Measurements from ENCODE around the gene VTI1A. TPM values are rescaled to one million over a fixed set of nuclear protein-coding genes. Genes with fewer than 3 reads are reported as not detected.

Gene VTI1A
- total and polyA plus RNA-seq, 2 experiments from 2014 or later: 26.8 to 31.0 TPM

GRCh38 chr10:112421731-112422130, 25.3 kb upstream of the VTI1A start:
- Histone ChIP-seq H2AFZ (no peak overlapping the region), H3K4me3 (no peak overlapping the region), H3K4me1 (ENCODE audit: insufficient read depth) (no peaks in the 10 kb centered on the region), H3K4me2 (no peak overlapping the region), H3K36me3 (ENCODE audit: insufficient read depth) (no peaks in the 10 kb centered on the region), H3K79me2 (replicated peaks; ENCODE audit: insufficient read depth) (no peaks in the 10 kb centered on the region), H4K20me1 (replicated peaks; ENCODE audit: insufficient read depth) (no peaks in the 10 kb centered on the region), H3K27ac (ENCODE audit: low read depth) (no peak overlapping the region), H3F3A (replicated peaks; ENCODE audit: low read depth) (no peaks in the 10 kb centered on the region), H3K27me3 (ENCODE audit: insufficient read depth) (no peaks in the 10 kb centered on the region), H3K9me2 (ENCODE audit: insufficient read depth) (no peaks in the 10 kb centered on the region)
- Mint-ChIP-seq H3K36me3 (ENCODE audit: low read depth) (no peaks in the 10 kb centered on the region), H3K27ac (no peak overlapping the region), H3K4me1 (no peaks in the 10 kb centered on the region), H3K4me3 (no peak overlapping the region), H3K9me3 (no peaks in the 10 kb centered on the region), H3K27me3 (ENCODE audit: insufficient read depth, low read depth, poor library complexity) (peaks cover 2% of the 10 kb centered on the region)
- TF ChIP-seq ZNF331 (CRISPR knock-in tag; IDR thresholded peaks at IDR 0.05; ENCODE audit: low read depth): no peak
- no peak for TF ChIP-seq ETS1 (IDR thresholded peaks at IDR 0.05)
- TF ChIP-seq JUNB (IDR thresholded peaks at IDR 0.05; ENCODE audit: unreplicated experiment): no peak
- TF ChIP-seq EZH2phosphoT487 (IDR thresholded peaks at IDR 0.05; ENCODE audit: unreplicated experiment): no peak
- TF ChIP-seq ZNF114 (CRISPR knock-in tag; IDR thresholded peaks at IDR 0.05): no peak
- no peak for TF ChIP-seq CTCF (conservative IDR thresholded peaks at IDR 0.05; ENCODE audit: low read depth in 2 of 2)
- TF ChIP-seq POLR2AphosphoS5 (IDR thresholded peaks at IDR 0.05; ENCODE audit: low read depth): no peak
- no peak for TF ChIP-seq REST (IDR thresholded peaks at IDR 0.05; ENCODE audit: unreplicated experiment)
- no peak for ATAC-seq
- DNase-seq (ENCODE audit: low spot score): no peak

- no peak overlapping the region for H2AFZ ChIP-seq
- H3K36me3 Mint-ChIP-seq (ENCODE audit: low read depth): no peaks in the 10 kb centered on the region
- no peaks in the 10 kb centered on the region for H3K4me1 Mint-ChIP-seq
- ATAC-seq: no peak
- H3K36me3 ChIP-seq (ENCODE audit: insufficient read depth): no peaks in the 10 kb centered on the region
- H3K9me2 ChIP-seq (ENCODE audit: insufficient read depth): no peaks in the 10 kb centered on the region
- no peak overlapping the region for H3K4me3 ChIP-seq
- H3K79me2 ChIP-seq (replicated peaks; ENCODE audit: insufficient read depth): no peaks in the 10 kb centered on the region
- H3K4me1 ChIP-seq (ENCODE audit: insufficient read depth): no peaks in the 10 kb centered on the region
- H3K27me3 ChIP-seq (ENCODE audit: insufficient read depth): no peaks in the 10 kb centered on the region
- H3K4me2 ChIP-seq: no peak overlapping the region
- no peaks in the 10 kb centered on the region for H4K20me1 ChIP-seq (replicated peaks; ENCODE audit: insufficient read depth)
- no peak overlapping the region for H3K27ac ChIP-seq (ENCODE audit: low read depth)
- no peak overlapping the region for H3K4me3 Mint-ChIP-seq
- no peaks in the 10 kb centered on the region for H3F3A ChIP-seq (replicated peaks; ENCODE audit: low read depth)
- peaks cover 2% of the 10 kb centered on the region for H3K27me3 Mint-ChIP-seq (ENCODE audit: insufficient read depth, low read depth, poor library complexity)
- H3K9me3 Mint-ChIP-seq: no peaks in the 10 kb centered on the region
- no peak overlapping the region for H3K27ac Mint-ChIP-seq
- no peak for DNase-seq (ENCODE audit: low spot score)
- TF ChIP-seq POLR2AphosphoS5 (IDR thresholded peaks at IDR 0.05; ENCODE audit: low read depth) (no peak), REST (IDR thresholded peaks at IDR 0.05; ENCODE audit: unreplicated experiment) (no peak), ZNF331 (CRISPR knock-in tag; IDR thresholded peaks at IDR 0.05; ENCODE audit: low read depth) (no peak), EZH2 (IDR thresholded peaks at IDR 0.05; ENCODE audit: low read depth, unreplicated experiment) (no peak), NANOG (IDR thresholded peaks at IDR 0.05; ENCODE audit: borderline replicate concordance) (no peak), STAT1 (IDR thresholded peaks at IDR 0.05; ENCODE audit: unreplicated experiment) (no peak), ETS1 (IDR thresholded peaks at IDR 0.05) (no peak)
Measured at GRCh38 chr10:112424651-112425050, 22.4 kb upstream of the VTI1A start.
